ENCODE results near the gene ZNF286A. TPM values are rescaled to one million over a fixed set of nuclear protein-coding genes. Genes with fewer than 3 reads are reported as not detected.
"Not testable (repeated sequence)": the region's sequence is repeated elsewhere in the genome, so short reads cannot be mapped to it uniquely, and the experiment has no call there.

Gene ZNF286A
- 10 to 100 TPM in 3 of 4 donors, 1 to 10 TPM in 1; 6.0 to 34.6 (median 21.2) TPM for total RNA-seq

- WGBS, 2 donors, result 1% methylated on average over 29 to 35 of the region's 44 CpGs
- H3K4me3 ChIP-seq (ENCODE audit: low read depth, poor library complexity, severe bottlenecking), result peak within 1 kb of the TSS; percentile 47
- intact Hi-C loops (cut with DNase I; ENCODE audit: low total_unique reads), result not testable (repeated sequence)
- peak; percentile 99 for DNase-seq (ENCODE audit: low spot score in 2 of 2)
Observed at GRCh38 chr17:15699413-15699924, at the start of gene ZNF286A. Gene ZNF286A, plus strand, starts transcription at chr17:15699752. Its CDS starts 578 bp downstream, at chr17:15700330.

- DNase-seq (ENCODE audit: low spot score in 2 of 2), result peak; percentile 64 to 92
- no peak overlapping the region for H3K4me3 ChIP-seq (ENCODE audit: low read depth, poor library complexity, severe bottlenecking)
- TF ChIP-seq POLR2A (IDR thresholded peaks at IDR 0.05) (no peak), CTCF (IDR thresholded peaks at IDR 0.05) (no peak)
- WGBS, 2 donors, result 8 to 11% methylated on average over 6 of the region's 6 CpGs
- intact Hi-C loops (cut with DNase I; ENCODE audit: low total_unique reads), result no loop called here
Observed at GRCh38 chr17:15649861-15650421, 49.6 kb upstream of the ZNF286A start.

GRCh38 chr17:15650741-15651582, 48.6 kb upstream of the ZNF286A start:
- intact Hi-C loops (cut with DNase I; ENCODE audit: low total_unique reads), result no loop called here
- 13 to 17% methylated on average over 11 to 13 of the region's 14 CpGs for WGBS, 2 donors

GRCh38 chr17:15651583-15652110, 47.9 kb upstream of the ZNF286A start:
- DNase-seq (ENCODE audit: low spot score in 2 of 2), result peak; percentile 93 to 98
- WGBS, 2 donors, result 0 to 10% methylated on average over 8 of the region's 8 CpGs
- TF ChIP-seq CTCF (IDR thresholded peaks at IDR 0.05) (no peak), POLR2A (IDR thresholded peaks at IDR 0.05) (no peak)
- intact Hi-C loops (cut with DNase I; ENCODE audit: low total_unique reads), result no loop called here
- peak overlapping the region; percentile 16 for H3K4me3 ChIP-seq (ENCODE audit: low read depth, poor library complexity, severe bottlenecking)

More at GRCh38 chr17:15650741-15651582, 48.6 kb upstream of the ZNF286A start:
- peak in 1 of 2 donors; percentile 85 for DNase-seq (ENCODE audit: low spot score in 2 of 2)
- H3K4me3 ChIP-seq (ENCODE audit: low read depth, poor library complexity, severe bottlenecking), result peak overlapping the region; percentile 16
- TF ChIP-seq CTCF (IDR thresholded peaks at IDR 0.05) (no peak), POLR2A (IDR thresholded peaks at IDR 0.05) (no peak)

GRCh38 chr17:15652960-15653359, 46.6 kb upstream of the ZNF286A start:
- intact Hi-C loops (cut with DNase I; ENCODE audit: low total_unique reads), result no loop called here
- no peak overlapping the region for H3K4me3 ChIP-seq (ENCODE audit: low read depth, poor library complexity, severe bottlenecking)
- DNase-seq (ENCODE audit: low spot score in 2 of 2), result peak in 1 of 2 donors; percentile 70
- 59 to 76% methylated on average over 6 of the region's 6 CpGs for WGBS, 2 donors
- TF ChIP-seq CTCF (IDR thresholded peaks at IDR 0.05) (no peak), POLR2A (IDR thresholded peaks at IDR 0.05) (no peak)

- H3K4me3 ChIP-seq (ENCODE audit: low read depth, poor library complexity, severe bottlenecking); DNase-seq (ENCODE audit: low spot score in 2 of 2); intact Hi-C loops (cut with DNase I; ENCODE audit: low total_unique reads): not testable (repeated sequence)
- WGBS, 2 donors, result 84 to 85% methylated on average over 3 of the region's 3 CpGs
Observed at GRCh38 chr17:15654401-15654800, 45.2 kb upstream of the ZNF286A start.
